ENCODE measurements around the gene STARD5.

- TF ChIP-seq CTCF (IDR thresholded peaks at IDR 0.05) (no peak), POLR2A (IDR thresholded peaks at IDR 0.05) (no peak)
Measured at GRCh38 chr15:81373176-81373575, 49.2 kb upstream of the STARD5 start.
